ENCODE data around the gene CEACAM8. TPM values are rescaled to one million over a fixed set of nuclear protein-coding genes. Genes with fewer than 3 reads are reported as not detected.

Gene CEACAM8
- total RNA-seq, 1 experiment from 2014 or later = not detected

- Histone ChIP-seq H3K27me3 (ENCODE audit: insufficient read depth, low read length) (no peaks in the 10 kb centered on the region), H2BK20ac (ENCODE audit: low read depth, low read length, poor library complexity, severe bottlenecking) (no peak overlapping the region), H3K4ac (ENCODE audit: low read depth, low read length) (no peak overlapping the region), H3K79me1 (ENCODE audit: insufficient read depth, low read depth, low read length, poor library complexity, severe bottlenecking) (no peaks in the 10 kb centered on the region), H2BK15ac (ENCODE audit: low read depth, low read length) (no peak overlapping the region), H3K18ac (ENCODE audit: insufficient read length, low read depth, low read length) (no peak overlapping the region), H3T11ph (ENCODE audit: low read length) (no peak overlapping the region), H3K56ac (ENCODE audit: insufficient read length, low read depth, low read length) (no peak overlapping the region), H2AFZ (ENCODE audit: low read length) (no peak overlapping the region), H3K23me2 (ENCODE audit: insufficient read length, low read depth, low read length, poor library complexity, severe bottlenecking) (no peaks in the 10 kb centered on the region), H3K23ac (ENCODE audit: insufficient read length, low read depth, low read length) (no peak overlapping the region), H3K27ac (ENCODE audit: insufficient read length, low read depth, low read length) (no peak overlapping the region), H2BK5ac (ENCODE audit: insufficient read length, low read length) (no peak overlapping the region), H3K14ac (ENCODE audit: insufficient read depth, low read length) (no peak overlapping the region; the same call in 1 of the 2 replicates), H4K8ac (replicated peaks; ENCODE audit: insufficient read length, low read depth, low read length) (no peak overlapping the region), H3K4me1 (ENCODE audit: insufficient read depth, low read length) (peaks cover 3% of the 10 kb centered on the region; the same call in 1 of the 2 replicates), H3K79me2 (ENCODE audit: insufficient read depth, low read length) (no peaks in the 10 kb centered on the region), H3K9ac (ENCODE audit: extremely low read depth, insufficient read length, low read length) (no peak overlapping the region), H3K4me2 (ENCODE audit: insufficient read depth, insufficient read length, low read length) (no peak overlapping the region), H2AK5ac (ENCODE audit: insufficient read length, low read length) (no peak overlapping the region), H4K91ac (ENCODE audit: insufficient read length, low read depth, low read length) (no peak overlapping the region), H2BK12ac (ENCODE audit: insufficient read length, low read depth, low read length) (no peak overlapping the region), H4K5ac (ENCODE audit: insufficient read length, low read depth, low read length) (no peak overlapping the region), H2BK120ac (ENCODE audit: low read depth, low read length, poor library complexity, severe bottlenecking) (no peak overlapping the region), H3K9me3 (ENCODE audit: control insufficient read depth, low read depth, low read length) (no peaks in the 10 kb centered on the region), H4K20me1 (ENCODE audit: control insufficient read depth, insufficient read depth, insufficient read length) (no peaks in the 10 kb centered on the region)
- WGBS (ENCODE audit: extremely low coverage, insufficient read length, low lambda C conversion rate) = no CpG with 5 or more reads among the region's 10 CpGs
- Mint-ChIP-seq H3K27ac (no peak overlapping the region), H3K36me3 (ENCODE audit: insufficient read depth in 1 of 3, low read depth in 3 of 3) (peaks cover 4 to 15% (median 9%) of the 10 kb centered on the region in 3 experiments; a peak in 5 of 7 replicates), H3K4me3 (no peak overlapping the region), H3K4me1 (peaks cover 39 to 42% of the 10 kb centered on the region in 2 experiments), H3K27me3 (ENCODE audit: low read depth) (peaks cover 18% of the 10 kb centered on the region), H3K9me3 (peaks cover 11 to 18% of the 10 kb centered on the region in 2 experiments)
- no peak for TF ChIP-seq CTCF (conservative IDR thresholded peaks at IDR 0.05)
- DNase-seq = peak; percentile 19
Measured at GRCh38 chr19:42555801-42556200, 38.9 kb downstream of the CEACAM8 start.

Measured in H9 (cell line).